ENCODE data around the gene ME3. TPM values are rescaled to one million over a fixed set of nuclear protein-coding genes. Genes with fewer than 3 reads are reported as not detected.

The ME3 gene
- total RNA-seq, 4 donors from 2014 or later = 11.0 to 47.8 (median 44.1) TPM

- Histone ChIP-seq H3K9me3 (peaks cover 0 to 15% (median 0%) of the 10 kb centered on the region in 3 donors), H3K27me3 (no peaks in the 10 kb centered on the region), H3K27ac (no peak overlapping the region), H3K36me3 (no peaks in the 10 kb centered on the region), H3K4me3 (no peak overlapping the region), H3K4me1 (no peaks in the 10 kb centered on the region)
- ATAC-seq = no peak
- TF ChIP-seq POLR2AphosphoS5 (IDR thresholded peaks at IDR 0.05) = no peak
- no peak for TF ChIP-seq EP300 (IDR thresholded peaks at IDR 0.05)
- no peak for TF ChIP-seq POLR2A (IDR thresholded peaks at IDR 0.05)
- no peak for TF ChIP-seq CTCF (IDR thresholded peaks at IDR 0.05)
- WGBS, 2 donors (ENCODE audit: low coverage in 1 of 2) = 71 to 84% methylated on average over 1 of the region's 1 CpG
Observed at GRCh38 chr11:86718999-86719398, 46.6 kb upstream of the ME3 start.

GRCh38 chr11:86718521-86718920, 46.1 kb upstream of the ME3 start:
- Histone ChIP-seq H3K4me3 (no peak overlapping the region), H3K27me3 (no peaks in the 10 kb centered on the region), H3K9me3 (peaks cover 0 to 15% (median 0%) of the 10 kb centered on the region in 3 donors), H3K27ac (no peak overlapping the region), H3K36me3 (no peaks in the 10 kb centered on the region), H3K4me1 (no peaks in the 10 kb centered on the region)
- WGBS, 2 donors (ENCODE audit: low coverage in 1 of 2) = 86 to 92% methylated on average over 1 of the region's 1 CpG
- no peak for ATAC-seq
- TF ChIP-seq POLR2A (IDR thresholded peaks at IDR 0.05) (no peak), EP300 (IDR thresholded peaks at IDR 0.05) (no peak), POLR2AphosphoS5 (IDR thresholded peaks at IDR 0.05) (no peak), CTCF (IDR thresholded peaks at IDR 0.05) (no peak)

- TF ChIP-seq POLR2AphosphoS5 (IDR thresholded peaks at IDR 0.05) = no peak
- no peak for TF ChIP-seq POLR2A (IDR thresholded peaks at IDR 0.05)
- no peak for TF ChIP-seq EP300 (IDR thresholded peaks at IDR 0.05)
- no peak for TF ChIP-seq CTCF (IDR thresholded peaks at IDR 0.05)
- Histone ChIP-seq H3K36me3 (no peaks in the 10 kb centered on the region), H3K27me3 (no peaks in the 10 kb centered on the region), H3K4me1 (no peaks in the 10 kb centered on the region), H3K9me3 (peaks cover 0 to 11% (median 0%) of the 10 kb centered on the region in 3 donors), H3K27ac (no peak overlapping the region), H3K4me3 (no peak overlapping the region)
- WGBS, 2 donors (ENCODE audit: low coverage in 1 of 2) = 63 to 72% methylated on average over 3 of the region's 3 CpGs
- ATAC-seq = no peak
Observed at GRCh38 chr11:86717817-86718501, 45.5 kb upstream of the ME3 start.

- H3K4me3 ChIP-seq = no peak overlapping the region
- no peaks in the 10 kb centered on the region for H3K27me3 ChIP-seq
- ATAC-seq = no peak
- H3K27ac ChIP-seq = no peak overlapping the region
- TF ChIP-seq POLR2AphosphoS5 (IDR thresholded peaks at IDR 0.05) (no peak), CTCF (IDR thresholded peaks at IDR 0.05) (no peak), POLR2A (IDR thresholded peaks at IDR 0.05) (no peak), EP300 (IDR thresholded peaks at IDR 0.05) (no peak)
- H3K9me3 ChIP-seq = no peaks in the 10 kb centered on the region
- no peaks in the 10 kb centered on the region for H3K36me3 ChIP-seq
- 92 to 96% methylated on average over 3 of the region's 3 CpGs for WGBS, 2 donors (ENCODE audit: low coverage in 1 of 2)
- H3K4me1 ChIP-seq = no peaks in the 10 kb centered on the region
Observed at GRCh38 chr11:86715611-86716010, 43.2 kb upstream of the ME3 start.

- 87% methylated on average over 5 of the region's 5 CpGs; no CpG with 5 or more reads in 1 of the 2 donors for WGBS, 2 donors (ENCODE audit: low coverage in 1 of 2)
- H3K4me3 ChIP-seq = no peak overlapping the region
- no peak for ATAC-seq
- H3K27ac ChIP-seq = no peak overlapping the region
- TF ChIP-seq CTCF (IDR thresholded peaks at IDR 0.05) (no peak), POLR2AphosphoS5 (IDR thresholded peaks at IDR 0.05) (no peak), POLR2A (IDR thresholded peaks at IDR 0.05) (no peak), EP300 (IDR thresholded peaks at IDR 0.05) (no peak)
- H3K9me3 ChIP-seq = no peaks in the 10 kb centered on the region
- no peaks in the 10 kb centered on the region for H3K27me3 ChIP-seq
- H3K36me3 ChIP-seq = no peaks in the 10 kb centered on the region
- no peaks in the 10 kb centered on the region for H3K4me1 ChIP-seq
Observed at GRCh38 chr11:86713552-86713951, 41.1 kb upstream of the ME3 start.

Data from gastroesophageal sphincter (tissue), 4 donors.